ENCODE results near the gene COX4I2.
A peak's percentile ranks its signal among the peaks of the same experiment; 100 is the strongest.
"Not testable (repeated sequence)": the region's sequence is repeated elsewhere in the genome, so short reads cannot be mapped to it uniquely, and the experiment has no call there.

COX4I2 gene

DNA sequence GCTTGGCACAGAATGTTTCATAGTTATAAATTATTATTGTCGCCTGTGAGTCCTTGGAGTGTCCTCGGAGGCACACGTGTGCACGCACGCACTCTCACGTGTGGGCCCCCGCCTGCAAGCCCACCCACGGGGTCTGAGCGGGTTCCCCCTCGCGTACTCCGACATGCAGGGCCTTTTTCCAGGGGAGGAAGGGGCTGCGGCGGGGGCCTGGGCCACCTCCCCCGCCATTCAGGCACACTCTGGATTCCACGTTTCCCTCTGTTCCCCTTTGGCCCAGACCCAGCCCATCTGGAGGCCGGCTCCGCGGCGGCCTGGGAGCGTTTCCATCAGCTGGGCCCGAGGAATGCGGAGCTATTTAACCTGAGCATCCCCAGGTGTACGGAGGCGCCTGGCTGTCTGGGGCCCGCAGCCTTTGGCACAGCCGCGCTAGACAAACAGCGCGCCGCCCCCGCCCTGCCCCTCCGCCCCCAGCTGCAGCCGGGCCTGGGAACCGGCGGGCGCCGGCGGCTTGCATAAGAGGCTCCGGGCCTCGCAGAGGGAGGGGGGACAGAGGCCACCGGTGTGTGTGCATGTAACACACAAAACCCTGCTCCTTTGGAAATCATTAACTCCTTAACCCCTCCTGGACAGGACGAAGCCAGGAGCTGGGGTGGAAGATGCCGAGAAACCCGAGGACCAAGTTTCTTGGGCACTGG lies 29.3 kb upstream of the COX4I2 start:
- peak; percentile 94 for DNase-seq

DNA sequence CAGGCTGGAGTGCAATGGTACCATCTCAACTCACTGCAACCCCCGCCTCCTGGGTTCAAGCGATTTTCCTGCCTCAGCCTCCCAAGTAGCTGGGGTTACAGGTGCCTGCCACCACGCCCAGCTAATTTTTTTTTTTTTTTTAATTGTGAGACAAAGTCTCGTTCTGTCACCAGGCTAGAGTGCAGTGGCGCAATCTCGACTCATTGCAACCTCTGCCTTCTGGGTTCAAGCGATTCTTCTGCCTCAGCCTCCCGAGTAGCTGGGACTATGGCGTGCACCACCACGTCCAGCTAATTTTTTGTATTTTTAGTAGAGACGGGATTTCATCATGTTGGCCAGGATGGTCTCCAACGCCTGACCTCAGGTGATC lies 25.5 kb upstream of the COX4I2 start:
- DNase-seq: not testable (repeated sequence)

GRCh38 chr20:31615416-31615815 lies 22.3 kb upstream of the COX4I2 start:
- DNase-seq: no peak

DNA sequence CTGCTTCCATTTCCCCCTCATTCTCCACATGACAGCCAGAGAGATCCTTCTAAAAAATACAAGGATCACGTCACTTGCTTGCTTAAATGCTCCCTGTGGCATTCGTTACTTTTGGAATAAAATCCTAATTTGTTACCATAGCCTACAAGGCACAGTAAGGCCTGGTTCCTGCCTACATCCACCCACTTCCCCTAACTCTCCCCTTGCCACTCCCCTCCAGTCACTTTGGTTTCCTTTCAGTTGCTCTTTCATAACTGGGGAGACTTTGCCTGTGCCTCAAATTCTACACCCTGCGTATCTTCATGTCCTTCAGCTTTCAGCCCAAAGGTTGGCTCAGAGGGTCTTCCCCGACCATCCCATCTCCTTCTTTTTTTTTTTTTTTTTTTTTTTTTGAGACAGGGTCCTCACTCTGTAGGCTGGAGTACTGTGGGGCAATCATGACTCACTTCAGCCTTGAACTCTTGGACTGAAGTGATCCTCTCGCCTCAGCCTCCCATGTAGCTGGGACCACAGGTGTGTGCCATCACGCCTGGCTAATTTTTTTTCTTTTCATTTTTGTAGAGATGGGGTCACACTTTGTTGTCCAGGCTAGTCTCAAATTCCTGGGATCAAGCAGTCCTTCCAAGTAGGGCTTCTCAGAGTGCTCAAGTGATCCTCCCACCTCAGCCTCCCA lies 20.1 kb upstream of the COX4I2 start:
- no peak for DNase-seq

DNA sequence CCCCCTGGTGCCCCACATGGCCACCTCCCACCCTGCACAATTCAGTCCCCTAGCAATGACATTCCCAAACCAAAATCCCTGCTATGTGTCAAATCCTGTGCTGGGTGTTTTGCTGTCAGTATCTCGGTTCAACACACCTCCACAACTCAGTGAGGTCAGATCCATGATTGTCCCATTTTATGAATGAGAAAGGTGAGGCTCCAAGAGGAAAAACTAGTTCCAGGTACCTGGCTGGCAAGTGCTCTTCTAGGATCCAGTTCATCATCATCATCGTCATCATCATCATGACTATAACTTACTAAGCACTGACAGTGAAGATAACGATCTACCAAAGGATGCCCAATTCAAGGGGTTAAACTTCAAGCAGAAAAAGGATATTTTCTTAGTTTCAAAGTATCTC lies 17.5 kb upstream of the COX4I2 start:
- DNase-seq: no peak

DNA sequence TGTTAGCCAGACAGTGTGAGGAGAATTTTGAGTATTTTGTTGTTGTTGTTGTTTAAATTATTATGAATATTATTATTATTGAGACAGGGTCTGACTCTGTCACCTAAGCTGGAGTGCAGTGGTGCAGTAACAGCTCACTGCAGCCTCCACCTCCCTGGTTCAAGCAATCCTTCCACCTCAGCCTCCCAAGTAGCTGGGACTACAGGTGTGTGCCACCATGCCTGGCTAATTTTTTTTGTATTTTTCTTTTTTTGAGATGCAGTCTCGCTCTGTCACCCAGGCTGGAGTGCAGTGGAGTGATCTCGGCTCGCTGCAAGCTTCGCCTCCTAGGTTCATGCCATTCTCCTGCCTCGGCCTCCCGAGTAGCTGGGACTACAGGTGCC lies 14.6 kb upstream of the COX4I2 start:
- not testable (repeated sequence) for DNase-seq

GRCh38 chr20:31626534-31626933 lies 11.2 kb upstream of the COX4I2 start:
- not testable (repeated sequence) for DNase-seq

GRCh38 chr20:31628057-31628456 lies 9.7 kb upstream of the COX4I2 start:
- not testable (repeated sequence) for DNase-seq

DNA sequence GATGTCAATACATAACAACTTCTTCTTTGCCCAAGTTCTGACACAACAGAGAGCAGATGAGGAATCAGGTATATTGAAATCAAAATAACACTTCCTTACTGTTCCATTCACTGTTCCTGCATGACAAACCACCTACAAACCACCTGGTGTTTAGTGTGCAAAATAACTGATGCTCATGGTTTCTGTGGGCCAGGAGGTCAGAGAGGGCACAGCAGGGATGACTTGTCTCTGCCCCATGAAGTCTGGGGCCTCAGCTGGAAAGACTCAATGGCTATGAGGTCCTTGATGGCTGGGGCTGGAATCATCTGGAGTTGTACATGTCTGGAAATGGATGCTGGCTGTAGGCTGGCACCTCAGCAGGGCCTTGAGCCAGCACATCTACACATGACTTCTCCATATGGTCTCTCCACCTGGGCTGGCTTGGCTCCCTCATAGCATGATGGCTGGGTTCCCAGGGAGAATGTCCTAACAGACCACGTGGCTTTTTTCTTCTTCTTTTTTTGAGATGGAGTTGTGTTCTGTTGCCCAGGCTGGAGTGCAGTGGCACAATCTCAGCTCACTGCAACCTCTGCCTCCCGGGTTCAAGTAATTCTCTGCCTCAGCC lies 7.4 kb upstream of the COX4I2 start:
- DNase-seq: peak; percentile 57

- no peak for DNase-seq
Measured at GRCh38 chr20:31632548-31633338, 5.0 kb upstream of the COX4I2 start.

DNA sequence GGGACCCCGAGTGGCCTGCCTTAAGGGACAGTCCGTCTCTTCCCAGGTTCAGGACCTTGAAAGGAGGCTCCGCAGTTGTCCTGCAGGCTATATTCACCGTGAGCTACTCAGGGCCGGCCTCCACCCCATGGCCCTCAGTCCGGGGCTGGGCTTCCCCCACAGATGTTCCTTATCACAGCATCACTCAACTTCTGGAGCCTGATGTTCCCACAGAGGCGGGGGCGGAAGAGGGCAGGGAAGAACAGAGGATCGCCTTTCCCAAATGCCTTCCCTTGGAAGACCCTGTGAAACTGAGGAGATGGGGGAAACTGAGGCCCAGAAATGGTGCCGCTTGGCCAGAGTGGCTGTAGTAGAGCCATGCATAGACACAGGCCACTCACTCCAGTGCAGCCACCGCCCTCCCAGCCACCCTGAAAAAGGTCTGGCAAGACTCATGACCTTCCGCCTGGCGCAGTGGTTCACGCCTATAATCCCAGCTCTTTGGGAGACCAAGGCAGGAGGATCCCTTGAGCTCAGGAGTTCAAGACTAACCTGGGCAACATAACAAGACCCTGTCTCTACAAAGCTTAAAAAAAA lies 4.3 kb upstream of the COX4I2 start:
- DNase-seq: no peak

DNA sequence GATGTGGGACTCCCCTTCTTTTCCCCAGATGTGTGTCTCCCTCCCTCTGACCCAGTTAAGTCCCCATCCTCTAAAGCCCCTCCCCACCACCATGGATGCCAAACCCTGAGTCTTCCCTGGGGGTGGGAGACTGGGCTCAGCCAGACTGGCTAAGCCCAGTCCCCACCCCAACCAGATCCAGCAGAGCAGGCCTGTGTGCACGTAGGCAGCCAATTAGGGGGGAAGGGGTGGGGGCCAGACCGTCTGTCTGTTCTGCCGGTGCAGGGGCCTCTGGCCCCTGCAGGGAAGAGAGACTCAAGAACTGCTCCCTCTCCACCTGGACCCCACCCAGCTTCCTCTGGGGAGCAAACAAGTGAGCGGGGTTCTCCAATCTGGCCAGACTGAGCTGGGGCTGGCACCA lies 605 bp downstream of the COX4I2 start:
- no peak for DNase-seq

- no peak for DNase-seq
Measured at GRCh38 chr20:31638816-31639215, 1.1 kb downstream of the COX4I2 start.

DNA sequence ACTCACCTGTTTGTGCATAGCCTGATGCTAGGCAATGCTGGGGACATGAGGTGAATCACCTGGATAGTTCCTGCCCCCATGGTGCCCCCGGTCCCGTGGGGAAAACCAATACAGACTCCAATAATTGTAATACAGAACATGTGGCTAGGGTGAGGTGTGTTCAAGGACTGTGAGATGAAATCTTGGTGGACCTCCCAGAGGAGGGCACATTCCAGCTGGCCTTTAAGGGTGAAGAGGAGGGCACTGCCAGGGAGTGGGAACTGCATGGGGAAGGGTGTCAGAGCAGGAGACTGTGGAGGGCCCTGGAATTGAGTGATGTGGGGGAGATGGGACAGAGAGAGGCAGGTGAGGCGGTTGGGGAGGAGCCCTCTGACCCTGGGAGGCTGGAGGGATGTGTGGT lies 2.5 kb downstream of the COX4I2 start:
- no peak for DNase-seq

- DNase-seq: no peak
Measured at GRCh38 chr20:31641391-31641790, 3.7 kb downstream of the COX4I2 start.

DNA sequence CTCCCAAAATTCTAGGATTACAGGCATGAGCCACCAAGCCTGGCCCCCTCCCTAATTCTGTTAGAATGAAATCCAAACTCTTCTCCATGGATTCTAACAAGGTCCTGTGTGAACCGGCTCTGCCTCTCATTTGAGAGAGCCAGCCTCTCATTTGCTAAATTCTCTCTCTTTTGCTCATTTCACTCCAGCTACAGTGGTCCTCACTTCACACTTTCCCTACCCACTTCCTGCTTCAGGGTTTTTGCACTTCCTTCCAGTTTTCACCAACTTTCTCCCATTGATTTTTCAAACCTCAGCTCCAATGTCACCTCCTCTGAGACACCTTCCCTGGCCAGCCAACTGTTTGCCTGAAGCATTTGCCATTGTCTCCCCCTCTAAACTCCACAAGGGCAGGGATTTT lies 5.1 kb downstream of the COX4I2 start:
- no peak for DNase-seq

DNA sequence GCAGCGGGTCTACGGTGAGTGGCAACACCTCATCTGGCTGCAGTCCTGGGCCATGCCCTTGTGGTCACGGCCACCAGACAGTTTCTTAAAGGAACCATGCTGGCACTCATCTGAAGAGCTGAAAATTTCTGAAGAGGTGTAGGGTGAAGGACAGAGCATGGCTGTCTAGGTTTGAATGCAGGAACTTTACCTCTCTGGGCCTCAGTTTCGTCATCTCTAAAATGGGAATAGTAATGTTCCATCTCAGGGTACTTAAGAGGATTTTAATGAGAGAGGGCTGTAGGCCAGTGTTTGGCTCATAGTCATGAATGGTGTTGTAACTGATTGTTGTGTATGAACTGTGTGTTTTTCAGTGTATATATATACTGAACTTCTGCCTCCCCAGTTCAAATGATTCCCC lies 5.8 kb downstream of the COX4I2 start:
- DNase-seq: no peak

DNA sequence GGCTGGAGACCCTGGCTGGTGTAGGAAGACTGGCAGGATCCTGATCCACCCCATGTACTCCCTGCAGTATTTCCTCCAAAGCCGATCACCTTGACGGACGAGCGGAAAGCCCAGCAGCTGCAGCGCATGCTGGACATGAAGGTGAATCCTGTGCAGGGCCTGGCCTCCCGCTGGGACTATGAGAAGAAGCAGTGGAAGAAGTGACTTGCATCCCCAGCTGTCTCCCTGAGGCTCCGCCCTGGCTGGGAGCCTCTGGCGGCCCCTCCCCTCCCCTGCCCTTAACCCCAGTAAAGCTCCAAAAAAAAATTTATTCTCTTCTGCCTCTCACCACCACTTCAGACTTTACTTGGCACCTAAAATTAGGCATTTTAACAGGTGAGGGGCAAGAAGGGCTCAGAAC lies 7.0 kb downstream of the COX4I2 start:
- no peak for DNase-seq

GRCh38 chr20:31648104-31648503 lies 10.4 kb downstream of the COX4I2 start:
- not testable (repeated sequence) for DNase-seq

- peak; percentile 50 for DNase-seq
Measured at GRCh38 chr20:31652917-31653396, 15.2 kb downstream of the COX4I2 start.

DNA sequence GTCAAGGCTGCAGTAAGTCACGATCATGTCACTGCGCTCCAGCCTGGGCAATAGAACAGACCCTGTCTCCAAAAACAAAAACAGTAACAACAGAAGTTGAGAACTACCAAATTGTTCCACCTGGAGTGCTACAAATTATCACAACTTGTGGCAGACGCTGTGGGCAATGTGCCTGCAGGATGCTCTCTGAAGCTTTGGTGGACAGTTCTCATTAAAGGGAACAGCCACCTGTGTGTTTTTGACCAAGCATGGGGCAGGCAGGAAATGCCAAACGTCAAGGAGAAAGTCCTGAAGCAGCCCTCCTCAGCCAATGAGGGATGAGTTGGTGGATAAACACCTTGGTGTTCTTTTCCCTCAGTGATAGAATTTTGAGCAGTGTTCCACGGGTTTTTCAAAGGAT lies 15.8 kb downstream of the COX4I2 start:
- no peak for DNase-seq

DNA sequence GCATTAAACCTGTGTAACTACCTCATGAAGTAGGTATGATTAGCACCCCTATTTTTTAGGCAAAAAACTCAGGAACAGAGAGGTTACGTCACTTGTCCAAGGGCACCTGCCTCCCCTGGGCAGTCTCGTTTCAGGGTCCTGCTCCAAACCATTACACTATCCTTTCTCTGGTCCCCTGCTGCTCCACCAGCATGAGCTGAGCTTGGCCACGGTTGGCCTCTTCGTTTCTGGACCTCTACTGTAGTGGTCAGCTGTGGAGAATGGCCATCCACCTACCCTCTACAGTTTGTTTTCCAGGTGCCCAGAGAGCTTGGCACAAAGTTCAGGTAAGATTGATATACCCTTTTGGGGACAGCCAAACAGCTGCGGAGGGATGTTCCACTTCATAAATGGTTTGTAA lies 16.8 kb downstream of the COX4I2 start:
- no peak for DNase-seq
